ENCODE measurements around the gene ANKDD1B. TPM values are rescaled to one million over a fixed set of nuclear protein-coding genes. Genes with fewer than 3 reads are reported as not detected.

Gene ANKDD1B
- total and polyA plus RNA-seq, 9 of the 15 experiments (the other 6 are each of a cell fraction or from before 2014, with no cell fraction given) = 0.04 to 0.29 (median 0.18) TPM; not detected in 1

GRCh38 chr5:75566710-75567309, 44.4 kb upstream of the ANKDD1B start (continued):
- TF ChIP-seq ZNF212 (CRISPR knock-in tag; IDR thresholded peaks at IDR 0.05) = no peak
- TF ChIP-seq ZC3H11A (IDR thresholded peaks at IDR 0.05; ENCODE audit: low read depth, low read length) = no peak
- TF ChIP-seq ZNF197 (CRISPR knock-in tag; IDR thresholded peaks at IDR 0.05; ENCODE audit: low read depth) = peak; percentile 44; the same call in 1 of the 2 replicates
- no peak for TF ChIP-seq ZNF668 (CRISPR knock-in tag; IDR thresholded peaks at IDR 0.05)
- no peak for TF ChIP-seq ETS1 (conservative IDR thresholded peaks at IDR 0.05; ENCODE audit: control insufficient read depth, low read depth, low read length)
- TF ChIP-seq VEZF1 (CRISPR knock-in tag; IDR thresholded peaks at IDR 0.05) = 0 out of 2 replicates have a peak, but pooled peaks have one; percentile 11
- TF ChIP-seq PBX2 (CRISPR knock-in tag; IDR thresholded peaks at IDR 0.05; ENCODE audit: low read depth) = no peak
- peak; percentile 79 for TF ChIP-seq PBX2 (tag; conservative IDR thresholded peaks at IDR 0.05; ENCODE audit: low read depth)
- no peak for TF ChIP-seq GTF3C2 (IDR thresholded peaks at IDR 0.05; ENCODE audit: borderline replicate concordance, extremely low read depth, insufficient read length)
- peak; percentile 73; the same call in 1 of the 2 replicates for TF ChIP-seq ZKSCAN8 (CRISPR knock-in tag; IDR thresholded peaks at IDR 0.05)
- TF ChIP-seq ZNF217 (CRISPR knock-in tag; IDR thresholded peaks at IDR 0.05) = no peak
- no peak for TF ChIP-seq ZNF146 (CRISPR knock-in tag; IDR thresholded peaks at IDR 0.05; ENCODE audit: unreplicated experiment)
- 0 out of 2 replicates have a peak, but pooled peaks have one; percentile 26 for TF ChIP-seq DMBX1 (CRISPR knock-in tag; IDR thresholded peaks at IDR 0.05; ENCODE audit: borderline replicate concordance)
- no peak for TF ChIP-seq PURB (CRISPR knock-in tag; IDR thresholded peaks at IDR 0.05; ENCODE audit: low read depth)
- TF ChIP-seq CREB3 (tag; conservative IDR thresholded peaks at IDR 0.05; ENCODE audit: low read depth) = peak; percentile 80; the same call in 1 of the 2 replicates
- TF ChIP-seq ATF7 (IDR thresholded peaks at IDR 0.05) = peak; percentile 63; the same call in 1 of the 2 replicates
- no peak for TF ChIP-seq KDM5B (IDR thresholded peaks at IDR 0.05; ENCODE audit: insufficient replicate concordance, low read depth, low read length)
- peak; percentile 39; the same call in 1 of the 2 replicates for TF ChIP-seq NCOA1 (IDR thresholded peaks at IDR 0.05; ENCODE audit: low read depth)

Data from K562 (cell line).